HG03354 (cell line): Measurements from ENCODE around the gene RARB.

Experiments
- ATAC-seq: cut with Tn5 transposase; IDR thresholded peaks from one replicate; pipeline ENCODE4 v1.9.1; 2021; ENCODE audit warnings: mild to moderate bottlenecking; ENCODE audit not compliant: unreplicated experiment, poor library complexity, severe bottlenecking

RARB gene

GRCh38 chr3:25631989-25632388, 203.9 kb downstream of the RARB start:
- ATAC-seq, result no peak

GRCh38 chr3:25633919-25634318, 205.9 kb downstream of the RARB start:
- no peak for ATAC-seq

GRCh38 chr3:25635038-25635437, 207.0 kb downstream of the RARB start:
- no peak for ATAC-seq
